SK-N-SH treated with all-trans-retinoic acid at 6 μM for 48 hours (cell line): ENCODE results near the gene SMARCA2.

Experiments used
- RARB ChIP-seq: fragments of 250-450 bp; sonication (Bioruptor Pico); IDR thresholded peaks from 2 replicates; pipeline ENCODE4 v1.8.0; 2021; ENCODE audit warnings: mild to moderate bottlenecking, moderate library complexity
- TSHZ2 ChIP-seq: fragments of 250-450 bp; sonication (Bioruptor Pico); IDR thresholded peaks from 2 replicates; pipeline ENCODE4 v1.5.0; 2020; ENCODE audit warnings: mild to moderate bottlenecking, moderate library complexity

GRCh38 chr9:2023042-2023441 lies 7.9 kb downstream of the SMARCA2 start:
- TF ChIP-seq RARB (CRISPR knock-in tag) (no peak), TSHZ2 (CRISPR knock-in tag) (no peak)
